Erythroblast (primary cell): ENCODE measurements around the gene OPTC.

ENCODE experiments used
- DNase-seq, 2 experiments: peaks; one replicate each; lab custom pipeline; 2025; lab: John Stamatoyannopoulos, UW
- GATA1 ChIP-seq: IDR thresholded peaks from 2 replicates; pipeline ENCODE4 v1.6.1; 2011; ENCODE audit warnings: low read depth, mild to moderate bottlenecking, control low read depth, low read length, moderate library complexity
- POLR2A ChIP-seq: IDR thresholded peaks from 2 replicates; pipeline ENCODE4 v1.6.1; 2011; ENCODE audit warnings: mild to moderate bottlenecking, low read length

Gene OPTC

DNA sequence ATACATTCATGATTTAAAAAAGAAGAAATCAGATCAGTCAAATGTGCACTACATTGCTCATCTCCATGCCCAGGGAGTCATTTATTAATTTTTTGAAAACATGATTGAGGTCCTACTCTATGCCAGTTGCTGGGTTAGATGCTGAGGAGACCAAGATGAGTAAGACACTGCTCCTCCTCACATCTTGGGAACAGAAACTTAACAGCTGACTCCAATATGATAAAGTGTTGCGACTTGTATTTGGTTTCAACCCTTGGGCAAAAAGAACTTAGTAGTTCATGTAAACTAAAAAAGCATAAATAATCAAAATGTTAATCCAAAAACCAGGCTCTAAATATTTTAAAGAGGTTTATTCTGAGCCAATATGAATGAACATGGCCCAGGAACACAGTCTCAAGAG lies 56.9 kb downstream of the OPTC start:
- TF ChIP-seq POLR2A, result no peak
- TF ChIP-seq GATA1, result no peak
- DNase-seq, result no peak

DNA sequence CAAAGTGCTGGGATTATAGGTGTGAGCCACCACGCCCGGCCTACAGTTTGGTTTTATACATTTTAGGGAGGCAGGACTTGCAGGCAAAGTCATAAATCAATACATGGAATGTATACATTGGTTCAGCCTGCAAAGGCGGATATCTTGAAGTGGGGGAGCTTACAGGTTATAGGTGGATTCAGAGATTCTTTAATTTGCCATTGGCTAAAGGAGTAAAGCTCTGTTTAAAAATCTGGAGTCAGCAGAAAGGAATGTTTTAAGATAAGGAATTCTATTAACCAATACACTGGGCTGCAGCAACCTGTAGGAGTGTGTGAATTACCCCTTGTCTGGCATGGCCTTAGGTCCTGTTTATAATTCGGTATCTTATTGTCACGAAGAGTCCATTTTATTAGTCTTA lies 57.6 kb downstream of the OPTC start:
- DNase-seq, result no peak
- TF ChIP-seq POLR2A (no peak), GATA1 (no peak)

DNA sequence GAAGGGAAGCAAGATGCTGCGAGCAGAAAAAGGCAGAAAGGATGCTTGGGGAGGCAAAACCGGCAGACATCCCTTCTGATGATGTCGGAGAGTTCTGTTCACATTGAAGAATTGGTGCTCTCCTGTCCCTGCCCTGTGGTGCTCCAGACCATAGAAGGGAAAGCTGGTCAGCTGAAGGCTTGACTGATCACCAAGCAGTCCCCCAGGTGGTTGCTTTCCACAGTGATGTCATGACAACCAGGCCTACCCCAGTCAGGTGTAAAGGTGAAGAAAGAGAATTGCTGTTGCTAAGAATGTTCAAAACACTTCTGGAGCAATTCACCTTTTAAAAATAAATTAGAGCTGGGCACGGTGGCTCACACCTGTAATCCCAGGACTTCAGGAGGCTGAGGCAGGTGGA lies 59.5 kb downstream of the OPTC start:
- TF ChIP-seq GATA1 (no peak), POLR2A (no peak)
- DNase-seq, result no peak

GRCh38 chr1:203554071-203554470 lies 60.1 kb downstream of the OPTC start:
- TF ChIP-seq GATA1 (no peak), POLR2A (no peak)
- no peak for DNase-seq

- TF ChIP-seq GATA1 (no peak), POLR2A (no peak)
- DNase-seq, result no peak
Measured at GRCh38 chr1:203555076-203555475, 61.1 kb downstream of the OPTC start.

GRCh38 chr1:203555511-203556046 lies 61.6 kb downstream of the OPTC start:
- TF ChIP-seq POLR2A, result no peak
- TF ChIP-seq GATA1, result no peak
- no peak for DNase-seq

DNA sequence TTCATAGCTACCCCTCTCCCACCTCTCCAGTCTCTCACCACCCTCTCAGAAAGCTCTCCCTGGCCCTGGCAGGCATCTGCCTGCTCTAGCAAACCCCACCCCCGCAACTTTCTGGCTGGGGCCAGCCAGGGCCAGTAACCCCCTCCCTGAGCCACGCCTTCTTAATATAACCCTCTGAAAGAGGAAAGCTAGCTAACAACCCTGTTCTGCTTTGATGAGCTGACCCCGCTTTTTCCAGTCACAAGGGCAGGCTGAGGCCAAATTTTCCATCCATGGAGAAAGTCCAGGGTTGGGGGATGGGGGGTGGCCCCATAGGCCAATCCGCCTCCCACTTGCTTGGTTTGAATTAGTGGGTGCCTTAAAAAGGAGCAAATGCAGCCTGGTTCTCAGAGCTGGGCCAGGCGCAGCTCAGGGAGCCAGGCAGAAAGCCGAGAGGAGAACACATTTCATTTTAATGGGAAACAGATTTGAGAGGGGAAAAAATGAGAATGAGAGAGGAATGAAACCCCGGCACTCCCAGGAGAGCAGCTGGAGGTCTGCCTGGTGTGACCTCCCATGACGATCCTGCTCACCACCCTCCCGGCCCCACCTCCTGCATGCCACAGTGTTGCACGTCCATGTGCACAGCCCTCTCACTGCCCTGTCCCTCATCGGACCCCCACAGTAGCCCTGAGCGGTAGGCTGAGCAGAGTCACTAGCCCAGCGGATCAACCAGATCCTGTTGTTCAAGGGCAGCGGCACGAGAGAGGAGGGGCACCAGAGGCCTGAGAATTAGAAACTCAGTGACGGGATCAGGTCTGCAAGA lies 62.3 kb downstream of the OPTC start:
- TF ChIP-seq GATA1, result no peak
- TF ChIP-seq POLR2A, result no peak
- DNase-seq, result no peak

DNA sequence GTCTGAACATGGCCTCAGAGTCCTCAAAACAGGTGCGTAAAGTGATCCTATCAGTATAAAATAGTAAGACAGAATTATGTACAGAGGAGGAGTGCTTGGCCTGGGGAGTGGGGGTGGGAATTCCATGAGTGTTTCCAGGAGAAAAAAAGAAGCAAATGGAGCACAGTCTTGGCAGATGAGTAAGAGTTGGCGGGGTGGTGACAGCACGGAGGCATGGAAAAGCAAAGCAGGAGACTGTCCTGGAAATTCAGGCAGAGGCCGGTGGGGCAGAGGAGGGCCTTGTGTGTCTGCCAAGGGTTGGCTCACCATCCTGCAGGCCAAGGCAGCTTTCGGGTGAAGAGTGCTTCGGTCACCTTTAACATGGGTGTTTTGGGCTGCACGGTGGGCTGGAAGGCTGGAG lies 63.4 kb downstream of the OPTC start:
- no peak for DNase-seq
- TF ChIP-seq POLR2A, result no peak
- TF ChIP-seq GATA1, result no peak

- peak in 1 of 2 experiments; percentile 11 for DNase-seq
Measured at GRCh38 chr1:203558064-203558760, 64.3 kb downstream of the OPTC start.

More at GRCh38 chr1:203558064-203558760, 64.3 kb downstream of the OPTC start:
- TF ChIP-seq POLR2A (no peak), GATA1 (no peak)
